HepG2 (cell line): ENCODE results near the gene ZSCAN26. TPM values are rescaled to one million over a fixed set of nuclear protein-coding genes. Genes with fewer than 3 reads are reported as not detected.
A peak's percentile ranks its signal among the peaks of the same experiment; 100 is the strongest.

Experiments
- HDAC1 ChIP-seq: sonication (generic); formaldehyde crosslinking; IDR thresholded peaks from 2 replicates; pipeline ENCODE4 v1.5.1; 2020; ENCODE audit warnings: mild to moderate bottlenecking, missing genetic modification reagents
- JDP2 ChIP-seq: sonication (generic); formaldehyde crosslinking; IDR thresholded peaks from 2 replicates; pipeline ENCODE4 v1.8.1; 2022; ENCODE audit warnings: missing genetic modification reagents, borderline replicate concordance
- NFE2L2 ChIP-seq: fragments of 150-350 bp; IDR thresholded peaks from 2 replicates; pipeline ENCODE4 v1.6.1; 2014; ENCODE audit warnings: low read length
- ONECUT2 ChIP-seq: sonication (generic); formaldehyde crosslinking; IDR thresholded peaks from 2 replicates; pipeline ENCODE4 v1.4.0; 2020; ENCODE audit warnings: missing genetic modification reagents
- PRDM10 ChIP-seq: sonication (generic); formaldehyde crosslinking; IDR thresholded peaks from 2 replicates; pipeline ENCODE4 v1.4.0; 2020; ENCODE audit warnings: low read depth, missing genetic modification reagents
- TAF1 ChIP-seq: sonication (generic); formaldehyde crosslinking; IDR thresholded peaks from 2 replicates; pipeline ENCODE4 v1.4.0; 2020; ENCODE audit warnings: missing genetic modification reagents
- TMF1 ChIP-seq: sonication (generic); formaldehyde crosslinking; IDR thresholded peaks from 2 replicates; pipeline ENCODE4 v1.8.1; 2022; ENCODE audit warnings: low read depth, missing genetic modification reagents
- TRAFD1 ChIP-seq: sonication (generic); formaldehyde crosslinking; IDR thresholded peaks from 2 replicates; pipeline ENCODE4 v1.5.1; 2020; ENCODE audit warnings: missing genetic modification reagents, mild to moderate bottlenecking, borderline replicate concordance
- YEATS2 ChIP-seq: sonication (generic); formaldehyde crosslinking; IDR thresholded peaks from 2 replicates; pipeline ENCODE4 v1.4.0; 2020; ENCODE audit warnings: missing genetic modification reagents, borderline replicate concordance
- ZGPAT ChIP-seq: IDR thresholded peaks from 2 replicates; pipeline ENCODE4 v1.6.1; 2016; ENCODE audit warnings: mild to moderate bottlenecking
- ZNF292 ChIP-seq: sonication (generic); formaldehyde crosslinking; IDR thresholded peaks from 2 replicates; pipeline ENCODE4 v1.8.1; 2022; ENCODE audit warnings: mild to moderate bottlenecking, low read depth, missing genetic modification reagents, borderline replicate concordance
- ZNF333 ChIP-seq: sonication (generic); formaldehyde crosslinking; IDR thresholded peaks from 2 replicates; pipeline ENCODE4 v1.4.0; 2020; ENCODE audit warnings: mild to moderate bottlenecking, missing genetic modification reagents, borderline replicate concordance
- ZNF501 ChIP-seq: sonication (generic); formaldehyde crosslinking; IDR thresholded peaks from 2 replicates; pipeline ENCODE4 v1.5.1; 2020; ENCODE audit warnings: mild to moderate bottlenecking, moderate library complexity, missing genetic modification reagents
- ZNF543 ChIP-seq: sonication (generic); formaldehyde crosslinking; IDR thresholded peaks from 2 replicates; pipeline ENCODE4 v1.4.0; 2020; ENCODE audit warnings: mild to moderate bottlenecking, missing genetic modification reagents
- ZNF556 ChIP-seq: sonication (generic); formaldehyde crosslinking; IDR thresholded peaks from 2 replicates; pipeline ENCODE4 v1.4.0; 2020; ENCODE audit warnings: mild to moderate bottlenecking, missing genetic modification reagents, borderline replicate concordance
- ZNF614 ChIP-seq: IDR thresholded peaks from 2 replicates; pipeline ENCODE4 v1.6.1; 2018; ENCODE audit warnings: missing biosample characterization, missing genetic modification reagents, inconsistent platforms, borderline replicate concordance
- ZNF639 ChIP-seq: conservative IDR thresholded peaks from 2 replicates; pipeline ENCODE4 v1.6.1; 2018; ENCODE audit warnings: missing genetic modification reagents
- ZNF691 ChIP-seq: sonication (generic); formaldehyde crosslinking; IDR thresholded peaks from 2 replicates; pipeline ENCODE4 v1.4.0; 2020; ENCODE audit warnings: missing genetic modification reagents, low read depth, mild to moderate bottlenecking, borderline replicate concordance
- ZNF768 ChIP-seq: sonication (generic); formaldehyde crosslinking; IDR thresholded peaks from 2 replicates; pipeline ENCODE4 v1.4.0; 2020; ENCODE audit warnings: missing genetic modification reagents
- ZNF878 ChIP-seq: sonication (generic); formaldehyde crosslinking; IDR thresholded peaks from 2 replicates; pipeline ENCODE4 v1.8.1; 2023; ENCODE audit warnings: mild to moderate bottlenecking, missing genetic modification reagents, moderate library complexity
- polyA plus RNA-seq, 8 experiments: library from polyadenylated mRNA; depleted of rRNA in 3 of 8; stranded (reverse) in 7 of 8; unstranded in 1 of 8; fragments of >200 nt; fragmentation: Illumina TruSeq in 4 of 8; extraction: Trizol in 4 of 8; gene quantifications; 2 replicates each; pipeline versions ENCODE4 v1.2.1 to v1.2.3, GENCODE V29; 2011 to 2016; ENCODE audit warnings: low read depth in 4 of 8, missing spikeins in 1 of 8, mixed read lengths in 1 of 8; ENCODE audit not compliant: insufficient read depth in 1 of 8
- total RNA-seq, 5 experiments: library from RNA; depleted of rRNA; stranded (reverse); fragments of >200 nt; fragmentation: Illumina TruSeq; extraction: Trizol; gene quantifications; 2 replicates each; pipeline ENCODE4 v1.2.3, GENCODE V29; 2016; ENCODE audit warnings: low read depth in 1 of 5

ZSCAN26 gene
- total and polyA plus RNA-seq, 2 of the 13 experiments (the other 11 are each of a cell fraction or from before 2014, with no cell fraction given), result 12.0 to 15.6 TPM

- TF ChIP-seq ZGPAT (CRISPR knock-in tag), result peak; percentile 88
- TF ChIP-seq ZNF501 (CRISPR knock-in tag), result peak; percentile 92
- TF ChIP-seq HDAC1 (CRISPR knock-in tag), result peak; percentile 69; the same call in 1 of the 2 replicates
- TF ChIP-seq ZNF292, result peak; percentile 68
- no peak for TF ChIP-seq JDP2 (CRISPR knock-in tag)
- TF ChIP-seq PRDM10, result no peak
- no peak for TF ChIP-seq NFE2L2
- peak; percentile 91 for TF ChIP-seq TAF1
- TF ChIP-seq ZNF556 (CRISPR knock-in tag), result peak; percentile 50; the same call in 1 of the 2 replicates
- TF ChIP-seq ZNF333, result 0 out of 2 replicates have a peak, but pooled peaks have one; percentile 58
- TF ChIP-seq ZNF691 (CRISPR knock-in tag), result no peak; the same call in 1 of the 2 replicates
- TF ChIP-seq ZNF768 (CRISPR knock-in tag), result peak; percentile 75; the same call in 1 of the 2 replicates
- peak; percentile 45; the same call in 1 of the 2 replicates for TF ChIP-seq ZNF543 (CRISPR knock-in tag)
- TF ChIP-seq ONECUT2 (CRISPR knock-in tag), result 0 out of 2 replicates have a peak, but pooled peaks have one; percentile 42
- TF ChIP-seq ZNF614 (CRISPR knock-in tag), result peak; percentile 72; the same call in 1 of the 2 replicates
- TF ChIP-seq ZNF878, result no peak
- TF ChIP-seq TMF1, result no peak
- no peak for TF ChIP-seq ZNF639 (CRISPR knock-in tag)
- no peak for TF ChIP-seq TRAFD1
- TF ChIP-seq YEATS2 (CRISPR knock-in tag), result peak; percentile 87
Measured at GRCh38 chr6:28281288-28282064, 14.5 kb downstream of the ZSCAN26 start, which contains the start of gene PGBD1 (continued).
